OCI-LY7 (cell line): ENCODE results near the gene WDR31. TPM values are rescaled to one million over a fixed set of nuclear protein-coding genes. Genes with fewer than 3 reads are reported as not detected.
A peak's percentile ranks its signal among the peaks of the same experiment; 100 is the strongest.

Experiments
- BruUV-seq: library from RNA; stranded (reverse); fragments of 400-500 nt; replicated peaks from 2 replicates; lab custom pipeline; 2021; lab: Mats Ljungman, UMichigan
- CTCF ChIA-PET: fragments of 300-600 bp; sonication (Branson Sonifier 250); formaldehyde crosslinking; loops from one replicate; lab custom pipeline; 2022; ENCODE audit warnings: antibody characterized with exemption; ENCODE audit not compliant: unreplicated experiment; lab: Charles Lee
- POLR2A ChIA-PET: fragments of 300-600 bp; sonication (Branson Sonifier 250); formaldehyde crosslinking; loops from one replicate; lab custom pipeline; 2022; ENCODE audit warnings: antibody characterized with exemption; lab: Charles Lee
- DNase-seq: peaks from one replicate; pipeline ENCODE4 v3.0.0-alpha.2; 2015; ENCODE audit warnings: low spot score
- H2AFZ ChIP-seq: fragments of 200-600 bp; sonication (generic), shearing (Covaris generic); 2 replicates; pipeline ENCODE4 v1.6.1; 2014; ENCODE audit warnings: mild to moderate bottlenecking, antibody characterized with exemption, low read length, moderate library complexity
- H3K27ac ChIP-seq: fragments of 200-600 bp; sonication (generic); 2 replicates; pipeline ENCODE4 v1.5.1; 2014; ENCODE audit warnings: mixed run types, low read depth, mild to moderate bottlenecking, moderate library complexity, low read length, inconsistent platforms; ENCODE audit not compliant: poor library complexity, severe bottlenecking
- H3K36me3 ChIP-seq: fragments of 200-600 bp; sonication (generic); 2 replicates; pipeline ENCODE4 v1.6.1; 2014; ENCODE audit warnings: mild to moderate bottlenecking, antibody characterized with exemption, low read length, moderate library complexity, mixed read lengths; ENCODE audit not compliant: insufficient read depth
- H3K4me1 ChIP-seq: fragments of 200-600 bp; sonication (generic); 2 replicates; pipeline ENCODE4 v1.5.1; 2014; ENCODE audit warnings: mild to moderate bottlenecking, low read length; ENCODE audit not compliant: insufficient read depth, poor library complexity, severe bottlenecking
- H3K4me2 ChIP-seq: fragments of 200-600 bp; sonication (generic); 2 replicates; pipeline ENCODE4 v1.6.1; 2014; ENCODE audit warnings: mild to moderate bottlenecking, low read length
- H3K4me3 ChIP-seq: fragments of 200-600 bp; sonication (generic); 2 replicates; pipeline ENCODE4 v1.5.1; 2014; ENCODE audit warnings: mild to moderate bottlenecking, low read depth, low read length; ENCODE audit not compliant: poor library complexity, severe bottlenecking
- H3K79me2 ChIP-seq: fragments of 200-600 bp; sonication (generic); 2 replicates; pipeline ENCODE4 v1.6.1; 2016; ENCODE audit warnings: low read depth, mild to moderate bottlenecking, low read length, moderate library complexity, mixed read lengths; ENCODE audit not compliant: insufficient read depth
- H3K9me2 ChIP-seq: fragments of 200-600 bp; sonication (generic); 2 replicates; pipeline ENCODE4 v1.6.1; 2016; ENCODE audit warnings: mild to moderate bottlenecking, low read length, mixed read lengths; ENCODE audit not compliant: insufficient read depth
- H3K9me3 ChIP-seq: fragments of 200-600 bp; sonication (generic); 2 replicates; pipeline ENCODE4 v1.6.1; 2014; ENCODE audit warnings: mild to moderate bottlenecking, mixed run types, low read length, mixed read lengths
- H4K20me1 ChIP-seq: fragments of 200-600 bp; sonication (generic); 2 replicates; pipeline ENCODE4 v1.6.1; 2014; ENCODE audit warnings: mild to moderate bottlenecking, antibody characterized with exemption, low read length, moderate library complexity, mixed read lengths; ENCODE audit not compliant: insufficient read depth
- CTCF ChIP-seq: fragments of 200-600 bp; sonication (generic); conservative IDR thresholded peaks from 2 replicates; pipeline ENCODE4 v1.5.1; 2014; ENCODE audit warnings: mild to moderate bottlenecking, antibody characterized with exemption, low read length, moderate library complexity, mixed read lengths
- EZH2phosphoT487 ChIP-seq: fragments of 200-600 bp; sonication (generic); IDR thresholded peaks from 2 replicates; pipeline ENCODE4 v1.6.1; 2018; ENCODE audit warnings: low read depth, borderline replicate concordance, mild to moderate bottlenecking, mixed run types, antibody characterized with exemption, low read length, moderate library complexity, mixed read lengths
- intact Hi-C: fragments of 100-400 bp; cut with micrococcal nuclease; formaldehyde crosslinking; loops from one replicate; pipeline ENCODE4 v1.10.0; 2022; ENCODE audit not compliant: unreplicated experiment
- total RNA-seq, 2 experiments: library from RNA; depleted of rRNA in 1 of 2; stranded (reverse); fragments of >200 nt in 1 of 2; shearing (Covaris generic) in 1 of 2; gene quantifications; 2 replicates each; pipeline ENCODE4 v1.2.3, GENCODE V29; 2014 to 2022

Gene WDR31
- total RNA-seq, 2 experiments from 2014 or later, result 0.19 to 1.4 TPM

DNA sequence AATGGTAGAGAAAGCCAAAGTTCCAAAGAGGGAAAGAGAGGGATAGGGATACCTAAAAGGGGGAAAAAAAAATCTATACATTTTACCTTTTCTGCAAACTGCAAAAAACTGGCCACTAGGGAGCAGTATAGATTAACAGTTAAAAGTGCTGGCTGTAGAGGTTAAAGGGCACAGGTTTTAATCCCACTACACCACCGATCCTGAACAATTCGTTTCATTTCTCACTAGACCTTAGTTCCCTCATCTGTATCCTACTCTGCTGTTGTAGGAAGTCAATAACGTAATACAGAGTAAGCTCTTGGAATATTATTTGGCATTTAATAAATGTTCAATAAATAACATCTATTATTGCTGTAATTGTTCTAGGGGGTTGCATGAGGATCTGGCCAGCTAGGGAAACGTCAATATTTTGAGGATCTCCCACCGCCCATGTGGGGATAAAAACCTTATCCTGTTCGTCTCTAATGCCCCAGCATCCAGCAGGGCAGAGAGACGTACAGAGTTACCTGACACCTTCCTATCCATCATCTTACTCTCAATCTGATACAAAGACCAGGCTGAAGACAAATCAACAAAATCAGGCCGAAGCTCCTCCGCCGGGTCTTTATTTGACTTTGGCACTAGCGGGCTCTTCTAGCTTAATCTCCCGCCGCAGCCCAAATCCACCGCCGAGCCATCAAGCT is 65.5 kb downstream of the WDR31 start:
- H3K9me3 ChIP-seq, result no peaks in the 10 kb centered on the region
- peak overlapping the region; percentile 86 for H2AFZ ChIP-seq
- peak overlapping the region; percentile 84 for H3K4me3 ChIP-seq
- intact Hi-C loops, result loop anchor here (1.0 to 2.0 kb wide), 6 partner anchors 54 to 384 kb away; partner anchors contain the start of genes ALAD, C9orf43, FKBP15 and POLE3
- peaks cover 48% of the 10 kb centered on the region for H3K79me2 ChIP-seq
- H3K36me3 ChIP-seq, result peaks cover 65% of the 10 kb centered on the region
- BruUV-seq, result no TSS peak
- H3K4me2 ChIP-seq, result peak overlapping the region; percentile 94
- no peaks in the 10 kb centered on the region for H3K9me2 ChIP-seq
- H4K20me1 ChIP-seq, result peaks cover 9% of the 10 kb centered on the region; the same call in 1 of the 2 replicates
- peaks cover 29% of the 10 kb centered on the region for H3K4me1 ChIP-seq
- peak overlapping the region; percentile 68 for H3K27ac ChIP-seq
- CTCF ChIA-PET, result interaction anchor here (0.7 to 1.0 kb wide), 2 partner anchors 10 to 73 kb away, joined by 3 read pairs; no protein-coding TSS in a partner anchor
- DNase-seq, result peak; percentile 78
- TF ChIP-seq CTCF (peak; percentile 88), EZH2phosphoT487 (no peak)
- POLR2A ChIA-PET, result interaction anchor here (0.6 to 2.8 kb wide), 22 partner anchors 8 to 783 kb away, joined by 3 to 22 read pairs (median 3); partner anchors contain the start of genes ALAD, C9orf43, FKBP15 and POLE3

DNA sequence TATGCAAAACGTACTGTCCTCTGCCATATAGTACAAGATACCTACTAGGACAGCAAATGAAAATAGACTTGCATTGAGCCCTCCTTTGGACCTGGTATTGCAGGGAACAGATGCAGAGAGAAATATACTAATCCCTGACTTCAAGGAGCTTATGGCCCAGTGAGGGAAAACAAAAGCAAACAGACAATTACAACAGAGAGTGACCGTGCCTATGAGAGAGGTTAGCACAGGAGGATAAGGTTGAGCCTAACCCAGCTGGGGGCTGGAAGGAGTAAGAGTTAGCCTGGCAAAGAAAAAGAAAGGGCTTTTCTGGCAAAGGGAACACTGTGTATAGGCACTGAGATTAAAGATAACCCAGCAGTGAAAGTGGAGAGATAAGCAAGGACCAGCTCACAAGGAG is 70.2 kb downstream of the WDR31 start:
- H3K4me1 ChIP-seq, result peaks cover 7% of the 10 kb centered on the region
- no peak overlapping the region for H2AFZ ChIP-seq
- peaks cover 5% of the 10 kb centered on the region; the same call in 1 of the 2 replicates for H4K20me1 ChIP-seq
- intact Hi-C loops, result no loop called here
- no peak overlapping the region for H3K4me3 ChIP-seq
- no peak for TF ChIP-seq CTCF
- H3K9me3 ChIP-seq, result no peaks in the 10 kb centered on the region
- DNase-seq, result no peak
- peaks cover 16% of the 10 kb centered on the region; the same call in 1 of the 2 replicates for H3K79me2 ChIP-seq
- no peak overlapping the region for H3K4me2 ChIP-seq
- no peaks in the 10 kb centered on the region for H3K9me2 ChIP-seq
- BruUV-seq, result no TSS peak
- ChIA-PET POLR2A (interaction anchor here (1.3 kb wide), 1 partner anchor 133 kb away, joined by 3 read pairs; no protein-coding TSS in a partner anchor), CTCF (interaction anchor here (1.1 kb wide), 1 partner anchor 140 kb away, joined by 3 read pairs; no protein-coding TSS in a partner anchor)
- H3K27ac ChIP-seq, result no peak overlapping the region
- H3K36me3 ChIP-seq, result peaks cover 71% of the 10 kb centered on the region
